GM21825 (cell line): ENCODE measurements around the gene DDX41.
"Not testable (repeated sequence)": the region's sequence is repeated elsewhere in the genome, so short reads cannot be mapped to it uniquely, and the experiment has no call there.

Experiments used
- ATAC-seq: cut with Tn5 transposase; IDR thresholded peaks from one replicate; pipeline ENCODE4 v1.9.1; 2021; ENCODE audit warnings: mild to moderate bottlenecking, moderate library complexity; ENCODE audit not compliant: unreplicated experiment

Gene DDX41

DNA sequence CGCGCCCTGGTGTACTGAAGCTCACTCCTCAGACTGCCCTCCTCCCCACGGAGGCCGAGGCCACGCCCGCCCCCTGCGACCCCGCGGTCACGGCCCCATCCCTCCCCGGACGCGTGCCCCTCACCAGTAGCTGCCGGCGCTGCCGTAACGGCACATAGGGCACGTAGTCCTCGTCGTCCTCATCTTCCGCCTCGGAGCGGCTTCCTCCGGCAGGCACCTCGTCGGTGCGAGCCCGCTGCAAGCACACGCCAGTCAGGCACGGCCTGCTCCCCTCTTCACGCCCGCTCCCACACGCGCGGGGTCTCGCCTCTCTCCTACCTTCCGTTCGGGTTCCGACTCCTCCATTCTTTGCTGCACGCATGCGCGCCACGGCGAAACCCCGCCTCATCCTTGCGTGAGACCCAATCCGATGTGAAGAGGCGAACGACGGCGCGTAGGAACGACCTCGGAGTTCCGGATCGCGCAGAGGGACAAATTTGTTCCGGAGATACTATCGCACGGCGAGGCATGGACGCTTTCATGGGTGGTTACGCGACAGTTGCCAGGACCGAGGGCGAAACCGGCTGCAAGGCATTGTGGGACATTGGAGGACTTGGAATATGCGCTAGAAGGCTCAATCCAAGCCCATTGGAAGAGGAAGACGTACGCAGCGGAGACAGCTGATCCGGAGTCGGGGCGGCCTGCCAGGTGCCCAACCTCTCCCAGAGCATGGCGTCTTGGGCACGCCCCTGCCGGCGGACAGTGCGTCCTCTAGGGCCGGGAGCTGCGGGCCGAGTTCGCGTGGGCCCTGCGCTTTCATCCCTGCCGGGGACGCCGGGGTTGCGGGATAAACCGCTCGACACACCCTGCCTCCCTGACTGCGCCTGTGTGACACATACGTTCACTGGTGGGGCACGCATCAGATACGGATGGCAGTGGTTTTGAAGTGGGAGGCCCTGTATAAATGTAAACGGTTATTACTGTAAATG lies at the start of gene DDX41:
DDX41 (minus strand) TSS at position 361 of the 968 bp plus-strand sequence; CDS start at position 345, 16 bp downstream.
- peak; percentile 79 for ATAC-seq

DNA sequence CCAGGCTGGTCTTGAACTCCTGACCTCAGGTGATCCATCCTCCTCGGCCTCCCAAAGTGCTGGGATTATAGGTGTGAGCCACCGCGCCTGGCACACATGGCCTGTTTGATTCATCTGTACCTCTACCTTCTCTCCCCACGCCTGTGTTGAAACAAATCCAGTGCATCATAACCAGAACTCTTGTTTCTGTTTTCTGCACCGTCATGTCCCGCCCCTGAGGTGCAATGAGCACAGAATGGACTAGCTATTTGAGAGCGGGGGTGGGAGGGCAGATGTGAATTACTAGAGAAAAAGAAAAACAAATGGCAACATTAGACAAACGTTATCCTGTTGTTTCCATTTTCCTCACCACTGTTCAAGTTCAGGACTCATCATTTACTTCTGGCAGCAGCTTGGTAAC lies 48.3 kb upstream of the DDX41 start:
- ATAC-seq, result no peak

DNA sequence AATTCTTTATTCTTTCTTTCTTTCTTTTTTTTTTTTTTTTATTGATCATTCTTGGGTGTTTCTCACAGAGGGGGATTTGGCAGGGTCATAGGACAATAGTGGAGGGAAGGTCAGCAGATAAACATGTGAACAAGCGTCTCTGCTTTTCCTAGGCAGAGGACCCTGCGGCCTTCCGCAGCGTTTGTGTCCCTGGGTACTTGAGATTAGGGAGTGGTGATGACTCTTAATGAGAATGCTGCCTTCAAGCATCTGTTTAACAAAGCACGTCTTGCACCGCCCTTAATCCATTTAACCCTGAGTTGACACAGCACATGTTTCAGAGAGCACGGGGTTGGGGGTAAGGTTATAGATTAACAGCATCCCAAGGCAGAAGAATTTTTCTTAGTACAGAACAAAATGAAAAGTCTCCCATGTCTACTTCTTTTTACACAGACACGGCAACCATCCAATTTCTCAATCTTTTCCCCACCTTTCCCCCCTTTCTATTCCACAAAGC lies 42.7 kb upstream of the DDX41 start:
- not testable (repeated sequence) for ATAC-seq

DNA sequence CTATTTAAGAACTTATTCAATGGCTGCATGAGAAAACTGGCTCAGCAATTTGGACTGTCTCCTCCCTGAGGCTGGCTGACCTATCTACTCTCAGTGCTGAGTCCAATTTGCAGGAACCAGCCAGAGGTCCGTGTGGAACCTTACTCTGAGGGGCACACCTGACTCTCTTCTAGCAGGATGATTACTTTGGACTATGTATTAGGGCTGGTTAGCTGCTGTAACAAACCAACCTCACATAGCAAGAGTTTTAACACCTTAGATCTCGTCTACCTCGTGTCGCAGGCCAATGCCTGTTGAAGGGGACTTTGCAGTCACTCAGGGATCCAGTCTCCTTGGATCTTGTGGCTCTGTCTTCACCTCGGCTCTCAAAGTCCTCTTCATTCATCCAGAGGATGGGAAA lies 41.0 kb upstream of the DDX41 start:
- ATAC-seq, result no peak

DNA sequence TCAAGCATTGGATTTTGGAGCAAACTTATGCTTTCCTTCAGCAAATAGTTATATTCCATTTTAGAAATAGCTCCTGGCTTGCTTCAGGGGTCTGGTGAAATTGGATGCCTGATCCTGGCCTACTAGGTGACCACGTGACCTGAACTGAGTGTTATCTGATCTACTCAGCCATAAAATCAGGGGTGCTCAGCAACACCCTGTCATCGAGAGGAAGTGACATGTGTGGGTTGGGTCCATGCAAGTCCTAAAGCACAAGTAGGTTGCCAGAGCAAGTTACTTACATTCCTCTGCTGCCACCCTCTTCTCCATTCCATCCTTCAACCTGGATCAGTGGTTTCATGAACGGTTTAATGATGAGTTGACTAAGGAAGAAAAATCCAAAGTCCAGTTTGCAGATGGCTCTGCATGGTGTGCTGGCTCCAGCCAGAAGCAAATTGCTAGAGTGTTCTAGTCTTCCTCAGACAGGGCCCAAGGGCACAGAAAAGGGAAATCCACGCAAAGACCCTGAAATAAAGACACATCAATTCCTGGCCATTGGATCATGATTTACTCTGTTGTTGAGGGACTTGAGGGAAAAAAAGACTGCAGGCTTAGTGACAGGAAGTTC lies 40.4 kb upstream of the DDX41 start:
- ATAC-seq, result no peak

DNA sequence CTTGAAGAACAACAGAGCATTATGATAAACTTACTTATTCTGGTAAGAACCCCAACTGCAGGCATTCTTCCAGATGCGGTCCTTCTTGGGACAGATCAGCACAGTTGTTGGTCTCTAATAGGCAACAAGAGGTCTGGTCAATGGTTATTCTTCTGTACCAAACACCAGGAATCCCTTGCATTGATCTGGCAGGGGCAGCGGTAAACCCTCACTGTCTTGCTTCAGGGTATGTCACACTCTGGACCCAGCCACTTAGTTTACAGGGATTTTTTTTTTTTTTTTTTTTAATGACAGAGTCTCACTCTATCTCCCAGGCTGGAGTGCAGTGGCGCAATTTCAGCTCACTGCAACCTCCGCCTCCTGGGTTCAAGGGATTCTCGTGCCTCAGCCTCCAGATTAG lies 38.9 kb upstream of the DDX41 start:
- ATAC-seq, result no peak

DNA sequence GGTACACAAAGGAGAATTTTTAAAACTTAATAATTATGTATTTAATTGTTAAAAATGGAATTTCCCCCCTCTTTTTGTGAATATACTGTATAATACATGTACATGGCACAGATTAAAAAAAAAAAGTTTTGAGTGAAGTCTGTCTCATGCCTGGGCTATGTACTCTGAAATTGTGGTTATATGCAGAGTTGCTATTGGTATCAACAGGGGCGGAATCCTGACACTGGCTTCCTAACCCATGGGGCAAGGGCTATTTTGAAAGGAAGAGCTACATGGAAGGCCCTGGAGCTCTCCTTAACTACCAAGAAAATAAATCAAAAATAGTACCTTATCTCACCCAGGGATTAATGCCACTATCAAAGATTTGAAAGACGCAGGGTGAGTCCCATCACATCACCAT lies 38.5 kb upstream of the DDX41 start:
- ATAC-seq, result no peak

DNA sequence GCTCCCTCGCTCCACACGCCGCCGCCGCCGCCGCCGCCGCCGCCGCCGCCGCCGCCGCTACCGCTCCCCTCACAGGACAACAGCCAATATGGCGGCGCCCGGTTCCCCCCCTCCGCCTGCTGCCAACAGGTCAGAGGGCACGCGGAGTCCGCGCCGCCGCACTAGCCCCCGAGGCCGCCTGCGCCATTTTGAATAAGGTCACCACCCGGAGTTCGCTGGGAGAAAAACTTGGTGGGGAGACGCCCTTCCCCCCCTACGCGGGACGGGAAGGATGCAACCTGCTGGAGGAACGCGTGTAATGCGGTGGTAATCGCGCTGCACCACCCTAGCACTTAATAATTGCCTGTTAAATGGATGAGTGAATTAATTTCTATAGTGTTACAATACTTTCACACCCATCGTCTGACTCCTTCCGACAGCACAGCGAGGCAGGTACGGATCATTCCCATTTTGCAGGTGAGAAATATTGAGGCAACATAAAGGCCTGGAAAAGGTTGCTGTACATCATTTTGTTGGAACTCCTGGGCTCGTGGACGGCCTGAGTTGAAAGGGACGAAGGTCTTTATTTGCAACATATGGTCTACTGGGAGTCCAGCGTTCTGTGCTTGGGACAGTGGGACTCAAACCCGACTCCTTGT lies 37.8 kb upstream of the DDX41 start, which contains the start of gene FAM193B:
FAM193B (minus strand) TSS at position 90 of the 638 bp plus-strand sequence. CDS start 105 bp downstream, outside the sequence.
- peak; percentile 87 for ATAC-seq

DNA sequence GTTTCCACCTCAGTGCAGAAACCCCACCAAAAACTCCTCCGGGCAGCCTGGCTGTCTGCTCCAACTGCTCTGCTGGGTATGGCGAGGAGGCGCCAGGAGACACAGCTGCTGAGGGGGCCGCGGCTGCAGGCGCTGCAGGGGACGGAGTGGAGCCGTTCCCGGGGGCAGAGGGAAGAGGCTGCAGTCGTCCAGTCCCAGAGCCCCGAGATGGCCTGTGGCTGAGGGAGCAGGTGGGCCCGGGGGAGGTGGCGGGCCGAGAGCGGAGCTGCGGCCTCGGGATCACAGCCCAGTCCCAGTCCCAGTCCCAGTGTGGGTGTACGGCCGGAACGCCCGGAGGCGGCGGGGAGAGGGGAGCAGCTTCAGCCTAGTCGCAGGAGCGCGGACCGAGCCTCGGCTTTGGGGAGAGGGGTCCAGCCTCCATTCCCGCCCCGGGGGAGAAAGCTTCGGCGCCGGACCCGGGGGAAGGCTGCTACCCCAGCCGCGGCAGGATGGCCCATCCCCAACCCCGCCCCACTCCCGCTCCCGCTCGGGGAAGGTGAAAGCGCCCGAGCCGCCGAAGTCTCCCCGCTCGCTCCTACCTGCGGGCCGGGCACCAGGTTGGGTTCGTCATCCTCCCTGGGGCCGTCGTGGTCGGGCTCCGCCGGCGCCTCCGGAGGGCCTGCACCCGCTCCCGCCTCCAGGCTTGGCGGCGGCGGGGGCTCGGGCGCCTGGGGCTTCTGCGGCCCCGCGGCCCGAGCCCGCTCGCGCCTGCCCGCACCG lies 37.1 kb upstream of the DDX41 start:
- ATAC-seq, result peak; percentile 43

DNA sequence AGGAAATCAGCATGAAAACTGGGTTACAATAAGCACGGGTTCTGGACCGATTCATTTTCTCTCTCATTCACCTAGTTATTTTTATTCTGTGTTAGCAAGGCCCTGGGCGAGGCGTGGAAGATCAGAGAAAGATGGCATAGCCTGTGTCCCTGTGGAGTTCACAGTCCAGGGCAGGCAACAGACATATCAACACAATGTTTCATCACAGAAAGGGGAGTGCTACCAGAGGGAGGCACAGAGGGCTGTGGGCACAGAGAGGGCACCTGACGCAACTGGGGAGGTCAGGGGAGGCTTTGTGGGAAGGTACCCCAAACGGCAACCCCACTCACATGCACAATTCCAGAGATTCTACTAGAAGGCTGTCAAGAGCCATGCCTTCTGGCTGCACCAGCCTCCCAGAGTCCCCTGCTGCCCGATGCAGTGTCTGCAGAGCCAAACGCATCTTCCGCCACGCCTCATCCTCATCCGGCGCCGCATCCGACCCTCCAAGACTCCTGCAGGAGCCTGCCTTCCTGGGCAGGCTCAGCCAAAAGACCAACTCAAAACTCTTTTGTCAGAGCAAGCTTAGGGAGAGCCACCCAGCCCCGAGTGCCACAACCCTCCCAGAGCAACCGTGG lies 36.2 kb upstream of the DDX41 start:
- no peak for ATAC-seq

DNA sequence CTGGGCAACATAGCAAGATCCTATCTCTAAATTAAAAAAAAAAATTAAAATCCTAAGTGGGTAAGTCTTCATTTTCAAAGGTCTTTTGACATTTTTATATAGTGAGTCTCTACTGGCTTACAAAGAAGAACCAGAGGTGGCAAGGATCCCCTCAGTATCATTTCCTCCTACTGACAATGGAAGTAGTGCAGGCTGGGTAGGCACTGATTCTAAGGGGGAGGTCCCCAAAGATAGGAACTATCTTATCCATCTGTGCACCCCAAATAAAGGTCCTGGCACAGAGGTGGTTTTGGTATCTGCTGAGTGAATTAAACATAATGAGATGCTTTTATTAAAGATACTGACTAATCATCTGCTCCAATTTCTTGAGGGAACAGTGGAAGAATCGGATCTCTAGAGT lies 33.4 kb upstream of the DDX41 start:
- ATAC-seq, result no peak

DNA sequence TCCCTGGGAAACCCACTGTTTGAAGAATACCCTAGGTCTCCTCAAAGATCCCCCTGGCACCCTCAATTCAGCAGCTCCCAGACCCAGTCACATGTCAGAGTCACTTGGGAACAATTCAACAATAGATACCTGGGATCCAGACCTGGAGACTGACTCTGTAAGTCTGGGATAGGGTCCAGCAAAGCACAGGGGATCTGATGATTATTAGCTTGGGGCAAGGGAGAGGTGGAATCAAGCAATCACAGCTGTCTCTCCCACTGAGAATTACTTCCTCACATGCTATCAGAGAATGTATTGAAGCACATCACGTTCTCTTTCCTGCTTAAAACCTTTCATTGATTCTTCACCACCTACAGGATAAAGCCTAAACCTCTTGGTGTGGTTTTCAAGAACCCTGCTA lies 31.7 kb upstream of the DDX41 start:
- ATAC-seq, result no peak

DNA sequence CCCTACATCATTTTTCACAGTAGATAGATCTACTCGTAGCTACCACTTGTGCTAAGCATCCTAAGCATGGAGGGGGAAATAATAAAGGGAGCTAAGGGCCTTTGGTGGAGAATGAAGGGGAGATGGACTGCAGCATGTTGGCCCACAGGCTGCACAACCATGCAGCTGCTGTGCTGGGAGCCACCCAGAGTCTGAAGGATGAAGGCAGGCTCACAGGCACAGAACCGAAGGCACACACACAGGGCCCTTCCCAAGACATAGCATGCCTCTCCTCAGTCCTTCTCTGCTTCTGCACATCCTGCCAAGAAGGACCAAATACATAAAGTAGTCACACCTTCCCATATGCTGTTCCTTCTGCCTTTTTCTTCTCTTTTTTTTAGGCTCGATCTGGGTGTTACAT lies 31.0 kb upstream of the DDX41 start:
- ATAC-seq, result no peak

DNA sequence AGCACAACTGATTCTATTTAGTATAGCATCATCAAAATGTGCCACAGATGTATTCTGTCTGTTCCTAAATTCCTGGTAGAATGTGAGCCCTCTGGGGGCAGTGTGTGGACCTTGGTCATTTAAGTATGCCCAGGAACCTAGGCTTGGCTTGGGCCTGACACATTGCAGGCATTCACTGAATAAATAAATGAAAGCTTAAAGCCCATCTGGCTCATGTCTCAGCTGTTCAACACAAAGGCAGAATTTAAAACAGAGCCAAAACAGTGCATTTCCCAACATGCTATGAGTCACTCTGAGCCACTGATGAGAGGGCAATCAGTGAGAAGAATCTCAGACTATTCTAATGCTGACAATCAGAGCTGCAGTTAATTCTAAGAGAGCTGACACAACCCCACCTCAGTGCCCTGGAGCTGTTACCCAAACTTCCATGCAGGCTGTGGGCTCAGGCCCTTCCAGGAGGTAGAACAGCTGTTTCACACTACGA lies 29.5 kb upstream of the DDX41 start:
- no peak for ATAC-seq

DNA sequence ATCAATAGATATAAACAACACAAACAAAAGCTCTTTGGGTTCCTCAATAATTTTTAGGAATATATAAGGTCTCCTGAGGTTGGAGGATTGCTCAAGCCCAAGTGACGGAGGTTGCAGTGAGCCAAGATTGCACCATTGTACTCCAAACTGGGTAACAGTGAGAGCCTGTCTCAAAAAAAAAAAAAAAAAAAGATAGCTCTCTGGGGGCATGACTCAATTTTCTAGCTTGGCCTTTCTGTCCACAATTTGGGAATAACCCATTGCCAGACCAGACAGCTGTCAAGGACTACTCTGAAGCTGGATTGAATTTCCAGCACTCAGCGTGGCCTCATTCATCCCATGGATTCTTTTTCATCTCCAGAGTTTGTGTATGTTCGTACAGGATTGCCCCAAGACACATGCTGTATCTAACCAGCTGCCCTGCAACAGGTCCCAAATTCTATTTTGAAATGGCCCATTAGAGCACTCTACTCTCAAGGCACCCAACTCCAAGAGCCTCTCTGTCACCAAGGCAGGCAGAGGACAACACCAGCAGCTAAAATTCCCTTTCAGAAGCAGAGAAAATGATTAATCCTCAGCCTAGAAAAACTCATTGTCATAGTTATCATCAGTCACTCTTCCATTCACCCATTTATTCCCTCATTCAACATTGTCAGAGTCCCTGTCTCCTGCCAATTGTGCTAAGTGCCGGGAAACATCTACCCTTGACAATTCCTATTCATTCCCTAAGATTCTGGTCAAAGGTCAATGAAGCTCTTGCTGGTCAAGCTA lies 28.9 kb upstream of the DDX41 start:
- no peak for ATAC-seq

DNA sequence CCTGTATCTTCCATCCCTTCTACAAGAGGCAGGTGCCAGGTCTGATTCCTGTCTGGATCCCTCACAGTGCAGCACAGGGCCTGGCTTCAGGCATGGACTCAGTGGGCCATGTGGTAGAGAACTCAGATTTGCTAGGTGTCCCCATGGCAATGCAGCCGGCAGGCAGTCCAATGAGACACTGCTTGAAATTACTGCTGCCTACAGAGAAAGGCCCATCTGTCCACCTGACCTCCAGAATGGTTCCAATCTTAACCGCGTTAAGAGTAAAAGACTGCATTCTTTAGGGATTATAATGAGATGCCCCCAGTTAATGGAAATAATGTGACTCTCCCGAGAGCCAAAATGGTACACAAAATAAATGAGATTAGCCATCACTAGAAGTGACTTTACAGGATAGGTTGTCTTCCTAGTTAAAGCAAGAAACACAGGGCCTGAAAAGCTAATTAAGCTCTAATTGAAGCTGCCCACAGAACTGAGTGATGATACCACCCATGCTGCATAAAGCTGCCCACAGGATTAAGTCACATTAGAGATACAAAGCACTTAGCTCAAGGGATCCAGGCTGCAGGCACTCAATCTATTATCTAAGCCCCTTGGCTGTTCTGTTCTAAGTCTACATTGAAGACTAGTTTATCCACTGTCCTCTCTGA lies 26.2 kb upstream of the DDX41 start:
- no peak for ATAC-seq

DNA sequence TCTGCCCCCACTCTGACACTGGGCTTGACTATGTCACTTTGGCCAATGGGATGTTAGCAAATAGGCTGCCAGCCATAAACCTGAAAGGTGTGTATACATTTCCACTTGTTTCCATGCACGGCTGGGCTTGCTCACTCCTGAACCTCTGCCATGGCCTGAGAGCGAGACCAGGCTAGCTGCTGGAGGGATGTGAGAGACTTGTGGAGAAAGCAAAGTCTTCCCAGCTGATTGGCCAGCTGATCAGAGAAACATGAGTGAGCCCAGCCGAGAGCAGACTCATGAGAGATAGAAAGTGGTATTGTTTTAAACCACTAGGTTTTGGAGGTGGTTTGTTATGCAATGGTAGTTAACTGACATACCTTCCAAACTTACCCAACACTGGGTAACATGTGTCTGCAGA lies 23.7 kb upstream of the DDX41 start:
- no peak for ATAC-seq

DNA sequence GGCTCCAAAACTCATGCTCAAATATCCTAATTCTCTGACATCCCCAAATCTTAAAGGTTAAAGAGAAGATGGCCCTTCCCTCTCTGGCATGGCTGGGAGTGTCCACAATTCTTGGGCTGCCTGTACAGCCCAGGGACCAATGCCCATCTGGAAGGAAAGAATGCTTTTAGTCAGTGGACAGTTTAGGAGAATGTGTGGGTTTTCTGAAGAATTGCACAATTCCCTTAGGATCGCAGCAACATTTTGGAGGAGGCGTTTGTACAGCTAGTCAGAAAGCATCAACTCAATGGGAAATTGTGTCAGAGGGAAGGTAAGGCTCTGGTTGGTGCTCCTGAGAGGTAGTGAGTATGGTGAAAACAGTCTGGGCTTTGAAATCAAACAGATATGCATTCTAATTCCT lies 22.6 kb upstream of the DDX41 start:
- no peak for ATAC-seq

DNA sequence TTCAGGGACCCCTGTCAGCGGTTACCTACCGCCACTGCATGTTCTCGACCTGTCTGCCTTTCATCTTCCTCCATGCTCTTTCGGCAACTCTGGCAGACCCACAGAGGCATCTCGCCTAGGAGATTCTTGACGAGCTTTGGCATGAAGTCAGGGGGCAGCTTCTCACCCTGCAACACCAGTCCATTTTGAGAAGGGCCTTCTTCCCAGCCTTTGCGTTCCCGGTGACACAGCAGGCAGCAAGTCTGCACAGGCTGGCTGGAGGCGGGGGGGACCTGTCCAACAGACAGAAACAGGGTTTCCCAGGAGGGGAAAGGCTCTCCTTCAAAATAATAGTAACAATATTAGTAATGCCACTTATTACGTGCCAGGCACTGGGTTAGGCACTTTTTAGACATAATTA lies 22.1 kb upstream of the DDX41 start:
- no peak for ATAC-seq
